ENCODE results near the gene PDP2.

PDP2 gene

GRCh38 chr16:66911112-66911511 lies 30.8 kb downstream of the PDP2 start:
- Histone ChIP-seq H2AFZ (ENCODE audit: low read depth, low read length) (no peak overlapping the region), H3K9me3 (ENCODE audit: insufficient read depth, low read length, severe bottlenecking) (no peaks in the 10 kb centered on the region), H3K27ac (ENCODE audit: low read length) (no peak overlapping the region), H3K9ac (ENCODE audit: low read depth, low read length) (no peak overlapping the region), H3K36me3 (ENCODE audit: insufficient read depth, low read length) (no peaks in the 10 kb centered on the region), H3K27me3 (ENCODE audit: insufficient read depth, low read length, poor library complexity) (no peaks in the 10 kb centered on the region), H3K79me2 (ENCODE audit: insufficient read depth, low read length) (no peaks in the 10 kb centered on the region), H3K4me1 (ENCODE audit: insufficient read depth, low read length) (no peaks in the 10 kb centered on the region), H4K20me1 (ENCODE audit: insufficient read depth, low read length) (no peaks in the 10 kb centered on the region), H3K4me2 (ENCODE audit: insufficient read depth, low read length) (no peak overlapping the region), H3K4me3 (ENCODE audit: low read depth in 1 of 2, low read length in 2 of 2) (no peak overlapping the region)
- TF ChIP-seq CTCF (IDR thresholded peaks at IDR 0.05; ENCODE audit: borderline replicate concordance, extremely low read depth, low read length, poor library complexity, severe bottlenecking) (no peak), EZH2 (IDR thresholded peaks at IDR 0.05; ENCODE audit: borderline replicate concordance, low read depth, low read length, severe bottlenecking) (no peak)
- no peak for ATAC-seq (ENCODE audit: insufficient read depth, low read depth)
- DNase-seq, result no peak

GRCh38 chr16:66911801-66912200 lies 31.5 kb downstream of the PDP2 start:
- Histone ChIP-seq H3K79me2 (ENCODE audit: insufficient read depth, low read length) (no peaks in the 10 kb centered on the region), H3K4me2 (ENCODE audit: insufficient read depth, low read length) (no peak overlapping the region), H3K36me3 (ENCODE audit: insufficient read depth, low read length) (no peaks in the 10 kb centered on the region), H2AFZ (ENCODE audit: low read depth, low read length) (no peak overlapping the region), H4K20me1 (ENCODE audit: insufficient read depth, low read length) (no peaks in the 10 kb centered on the region), H3K9ac (ENCODE audit: low read depth, low read length) (no peak overlapping the region), H3K4me1 (ENCODE audit: insufficient read depth, low read length) (no peaks in the 10 kb centered on the region), H3K9me3 (ENCODE audit: insufficient read depth, low read length, severe bottlenecking) (no peaks in the 10 kb centered on the region), H3K27ac (ENCODE audit: low read length) (no peak overlapping the region), H3K27me3 (ENCODE audit: insufficient read depth, low read length, poor library complexity) (no peaks in the 10 kb centered on the region), H3K4me3 (ENCODE audit: low read depth in 1 of 2, low read length in 2 of 2) (no peak overlapping the region)
- ATAC-seq (ENCODE audit: insufficient read depth, low read depth), result no peak
- no peak for DNase-seq
- TF ChIP-seq EZH2 (IDR thresholded peaks at IDR 0.05; ENCODE audit: borderline replicate concordance, low read depth, low read length, severe bottlenecking), result no peak
- TF ChIP-seq CTCF (IDR thresholded peaks at IDR 0.05; ENCODE audit: borderline replicate concordance, extremely low read depth, low read length, poor library complexity, severe bottlenecking), result no peak

- no peak overlapping the region for H2AFZ ChIP-seq (ENCODE audit: low read depth, low read length)
- 0 out of 2 replicates have a peak, but pooled peaks cover 3% of the 10 kb centered on the region for H4K20me1 ChIP-seq (ENCODE audit: insufficient read depth, low read length)
- TF ChIP-seq EZH2 (IDR thresholded peaks at IDR 0.05; ENCODE audit: borderline replicate concordance, low read depth, low read length, severe bottlenecking) (no peak), CTCF (IDR thresholded peaks at IDR 0.05; ENCODE audit: borderline replicate concordance, extremely low read depth, low read length, poor library complexity, severe bottlenecking) (peak; percentile 8)
- ATAC-seq (ENCODE audit: insufficient read depth, low read depth) (no peak), DNase-seq (no peak)
- H3K4me1 ChIP-seq (ENCODE audit: insufficient read depth, low read length), result no peaks in the 10 kb centered on the region
- H3K9ac ChIP-seq (ENCODE audit: low read depth, low read length), result no peak overlapping the region
- no peaks in the 10 kb centered on the region for H3K27me3 ChIP-seq (ENCODE audit: insufficient read depth, low read length, poor library complexity)
- H3K4me2 ChIP-seq (ENCODE audit: insufficient read depth, low read length), result no peak overlapping the region
- H3K79me2 ChIP-seq (ENCODE audit: insufficient read depth, low read length), result no peaks in the 10 kb centered on the region
- H3K4me3 ChIP-seq (ENCODE audit: low read depth in 1 of 2, low read length in 2 of 2), result no peak overlapping the region
- no peaks in the 10 kb centered on the region for H3K36me3 ChIP-seq (ENCODE audit: insufficient read depth, low read length)
- H3K27ac ChIP-seq (ENCODE audit: low read length), result no peak overlapping the region
- H3K9me3 ChIP-seq (ENCODE audit: insufficient read depth, low read length, severe bottlenecking), result no peaks in the 10 kb centered on the region
Observed at GRCh38 chr16:66913081-66913480, 32.8 kb downstream of the PDP2 start.

- DNase-seq (no peak), ATAC-seq (ENCODE audit: insufficient read depth, low read depth) (no peak)
- Histone ChIP-seq H3K4me2 (ENCODE audit: insufficient read depth, low read length) (no peak overlapping the region), H3K4me3 (ENCODE audit: low read depth in 1 of 2, low read length in 2 of 2) (no peak overlapping the region), H3K36me3 (ENCODE audit: insufficient read depth, low read length) (no peaks in the 10 kb centered on the region), H3K9ac (ENCODE audit: low read depth, low read length) (no peak overlapping the region), H2AFZ (ENCODE audit: low read depth, low read length) (no peak overlapping the region), H3K27me3 (ENCODE audit: insufficient read depth, low read length, poor library complexity) (no peaks in the 10 kb centered on the region), H3K79me2 (ENCODE audit: insufficient read depth, low read length) (no peaks in the 10 kb centered on the region), H3K9me3 (ENCODE audit: insufficient read depth, low read length, severe bottlenecking) (no peaks in the 10 kb centered on the region), H4K20me1 (ENCODE audit: insufficient read depth, low read length) (0 out of 2 replicates have a peak, but pooled peaks cover 3% of the 10 kb centered on the region), H3K4me1 (ENCODE audit: insufficient read depth, low read length) (no peaks in the 10 kb centered on the region), H3K27ac (ENCODE audit: low read length) (no peak overlapping the region)
- TF ChIP-seq CTCF (IDR thresholded peaks at IDR 0.05; ENCODE audit: borderline replicate concordance, extremely low read depth, low read length, poor library complexity, severe bottlenecking), result no peak
- no peak for TF ChIP-seq EZH2 (IDR thresholded peaks at IDR 0.05; ENCODE audit: borderline replicate concordance, low read depth, low read length, severe bottlenecking)
Observed at GRCh38 chr16:66913711-66914110, 33.4 kb downstream of the PDP2 start.
